Neural cell (in vitro differentiated cells): ENCODE results near the gene MAP1LC3B2. TPM values are rescaled to one million over a fixed set of nuclear protein-coding genes. Genes with fewer than 3 reads are reported as not detected.

Experiments
- H2AFZ ChIP-seq: fragments of 200-600, 300-800 bp; sonication (generic), shearing (Covaris generic); 2 replicates; pipeline ENCODE4 v1.6.0; 2014; ENCODE audit warnings: low read depth, mild to moderate bottlenecking, antibody characterized with exemption, low read length, moderate library complexity
- H3F3A ChIP-seq: fragments of 200-600 bp; shearing (Covaris generic); 2 replicates; pipeline ENCODE4 v1.6.1; 2016; ENCODE audit warnings: mild to moderate bottlenecking, moderate library complexity, mixed read lengths, antibody characterized with exemption, low read length; ENCODE audit not compliant: insufficient read depth, poor library complexity, severe bottlenecking
- H3K27ac ChIP-seq: fragments of 200-600, 300-800 bp; sonication (generic), shearing (Covaris generic); 2 replicates; pipeline ENCODE4 v1.5.1; 2014; ENCODE audit warnings: mild to moderate bottlenecking, low read length, moderate library complexity
- H3K27me3 ChIP-seq: fragments of 300-800, 200-600 bp; sonication (generic), shearing (Covaris generic); 2 replicates; pipeline ENCODE4 v1.6.0; 2014; ENCODE audit warnings: mild to moderate bottlenecking, low read depth, low read length, moderate library complexity; ENCODE audit not compliant: insufficient read depth
- H3K36me3 ChIP-seq: fragments of 300-800, 200-600 bp; sonication (generic), shearing (Covaris generic); 2 replicates; pipeline ENCODE4 v1.5.1; 2014; ENCODE audit warnings: mild to moderate bottlenecking, antibody characterized with exemption, low read length, moderate library complexity; ENCODE audit not compliant: insufficient read depth
- H3K4me2 ChIP-seq: fragments of 300-800, 200-600 bp; sonication (generic), shearing (Covaris generic); 2 replicates; pipeline ENCODE4 v1.6.0; 2014; ENCODE audit warnings: mild to moderate bottlenecking, low read length
- H3K4me3 ChIP-seq: fragments of 300-800, 200-600 bp; sonication (generic), shearing (Covaris generic); 2 replicates; pipeline ENCODE4 v1.5.1; 2014; ENCODE audit warnings: mild to moderate bottlenecking, low read length, moderate library complexity
- H3K79me2 ChIP-seq: fragments of 200-600 bp; shearing (Covaris generic); replicated peaks from 2 replicates; pipeline ENCODE4 v1.6.0; 2014; ENCODE audit warnings: mild to moderate bottlenecking, low read length, moderate library complexity; ENCODE audit not compliant: insufficient read depth
- H3K9ac ChIP-seq: fragments of 300-800, 200-600 bp; sonication (generic), shearing (Covaris generic); 2 replicates; pipeline ENCODE4 v1.6.1; 2016; ENCODE audit warnings: mild to moderate bottlenecking, low read length, mixed read lengths
- H3K9me2 ChIP-seq: fragments of 200-600 bp; shearing (Covaris generic); 2 replicates; pipeline ENCODE4 v1.6.1; 2016; ENCODE audit warnings: mild to moderate bottlenecking, low read length, mixed read lengths; ENCODE audit not compliant: insufficient read depth
- H3K9me3 ChIP-seq: fragments of 200-600, 300-800 bp; sonication (generic), shearing (Covaris generic); 2 replicates; pipeline ENCODE4 v1.6.1; 2016; ENCODE audit warnings: mild to moderate bottlenecking, mixed run types, low read length, moderate library complexity, mixed read lengths
- H4K20me1 ChIP-seq: fragments of 200-600 bp; shearing (Covaris generic); 2 replicates; pipeline ENCODE4 v1.6.1; 2016; ENCODE audit warnings: mild to moderate bottlenecking, mixed run types; ENCODE audit not compliant: insufficient read depth
- EP300 ChIP-seq: fragments of 450-650 bp; conservative IDR thresholded peaks from 2 replicates; pipeline ENCODE4 v1.6.1; 2014; ENCODE audit warnings: antibody characterized with exemption, mild to moderate bottlenecking, moderate library complexity; ENCODE audit not compliant: poor library complexity, severe bottlenecking
- EZH2 ChIP-seq: fragments of 200-600, 300-800 bp; shearing (Covaris generic), sonication (generic); IDR thresholded peaks from 2 replicates; pipeline ENCODE4 v1.6.1; 2014; ENCODE audit warnings: antibody characterized with exemption, low read length, borderline replicate concordance, mild to moderate bottlenecking; ENCODE audit not compliant: insufficient read depth, poor library complexity, severe bottlenecking
- MXI1 ChIP-seq: fragments of 450-650 bp; conservative IDR thresholded peaks from 2 replicates; pipeline ENCODE4 v1.6.1; 2014; ENCODE audit warnings: antibody characterized with exemption, mild to moderate bottlenecking; ENCODE audit not compliant: poor library complexity, severe bottlenecking
- POLR2AphosphoS5 ChIP-seq: IDR thresholded peaks from 2 replicates; pipeline ENCODE4 v1.6.1; 2012
- RAD21 ChIP-seq: fragments of 450-650 bp; conservative IDR thresholded peaks from 2 replicates; pipeline ENCODE4 v1.6.1; 2014; ENCODE audit warnings: antibody characterized with exemption, mild to moderate bottlenecking, moderate library complexity
- SMC3 ChIP-seq: fragments of 450-650 bp; conservative IDR thresholded peaks from 2 replicates; pipeline ENCODE4 v1.6.1; 2014; ENCODE audit warnings: antibody characterized with exemption, mild to moderate bottlenecking, moderate library complexity; ENCODE audit not compliant: poor library complexity
- TAF1 ChIP-seq: IDR thresholded peaks from 2 replicates; pipeline ENCODE4 v1.6.1; 2012; ENCODE audit warnings: low read depth
- polyA plus RNA-seq: library from polyadenylated mRNA; depleted of rRNA; stranded (reverse); fragments of >200 nt; gene quantifications from 2 replicates; pipeline ENCODE4 v1.2.3, GENCODE V29; 2014
- TF ChIP-seq, protein P1 (sequence below): fragments of 450-650 bp; IDR thresholded peaks from 2 replicates; pipeline ENCODE4 v1.5.1; 2014; ENCODE audit warnings: antibody characterized with exemption, mild to moderate bottlenecking, moderate library complexity; ENCODE audit not compliant: poor library complexity, severe bottlenecking
- TF ChIP-seq, protein P2 (sequence below): IDR thresholded peaks from 2 replicates; pipeline ENCODE4 v1.6.1; 2012; ENCODE audit warnings: borderline replicate concordance

Gene MAP1LC3B2
- polyA plus RNA-seq, 1 donor from 2014 or later: 3.9 TPM

DNA sequence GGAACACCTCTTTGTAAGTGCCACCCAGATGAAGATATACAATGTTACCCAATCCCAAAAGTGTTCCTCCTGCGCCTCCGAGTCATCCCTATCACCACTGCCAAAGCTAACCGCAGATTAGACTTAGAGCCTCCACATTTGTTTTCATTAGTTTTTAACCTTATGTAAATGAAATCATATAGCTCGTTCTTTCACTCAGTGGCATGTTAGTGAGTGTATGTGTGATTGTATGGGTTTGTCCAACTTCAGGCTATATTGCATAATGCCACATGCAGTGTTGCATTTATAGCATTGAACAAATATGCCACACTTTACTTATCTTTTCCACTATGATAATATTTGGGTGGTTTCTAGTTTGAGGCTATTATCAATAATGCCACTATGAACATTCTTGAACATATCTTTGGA is 18.0 kb downstream of the MAP1LC3B2 start:
- no peaks in the 10 kb centered on the region for H3F3A ChIP-seq
- no peak overlapping the region for H3K27ac ChIP-seq
- no peaks in the 10 kb centered on the region for H3K79me2 ChIP-seq
- H3K9ac ChIP-seq: no peak overlapping the region
- H3K4me2 ChIP-seq: no peak overlapping the region
- no peak overlapping the region for H3K4me3 ChIP-seq
- H2AFZ ChIP-seq: no peak overlapping the region
- H3K27me3 ChIP-seq: no peaks in the 10 kb centered on the region
- H4K20me1 ChIP-seq: no peaks in the 10 kb centered on the region
- H3K9me3 ChIP-seq: no peaks in the 10 kb centered on the region
- no peaks in the 10 kb centered on the region for H3K36me3 ChIP-seq
- no peak for TF ChIP-seq RAD21
- TF ChIP-seq, protein P1, sequence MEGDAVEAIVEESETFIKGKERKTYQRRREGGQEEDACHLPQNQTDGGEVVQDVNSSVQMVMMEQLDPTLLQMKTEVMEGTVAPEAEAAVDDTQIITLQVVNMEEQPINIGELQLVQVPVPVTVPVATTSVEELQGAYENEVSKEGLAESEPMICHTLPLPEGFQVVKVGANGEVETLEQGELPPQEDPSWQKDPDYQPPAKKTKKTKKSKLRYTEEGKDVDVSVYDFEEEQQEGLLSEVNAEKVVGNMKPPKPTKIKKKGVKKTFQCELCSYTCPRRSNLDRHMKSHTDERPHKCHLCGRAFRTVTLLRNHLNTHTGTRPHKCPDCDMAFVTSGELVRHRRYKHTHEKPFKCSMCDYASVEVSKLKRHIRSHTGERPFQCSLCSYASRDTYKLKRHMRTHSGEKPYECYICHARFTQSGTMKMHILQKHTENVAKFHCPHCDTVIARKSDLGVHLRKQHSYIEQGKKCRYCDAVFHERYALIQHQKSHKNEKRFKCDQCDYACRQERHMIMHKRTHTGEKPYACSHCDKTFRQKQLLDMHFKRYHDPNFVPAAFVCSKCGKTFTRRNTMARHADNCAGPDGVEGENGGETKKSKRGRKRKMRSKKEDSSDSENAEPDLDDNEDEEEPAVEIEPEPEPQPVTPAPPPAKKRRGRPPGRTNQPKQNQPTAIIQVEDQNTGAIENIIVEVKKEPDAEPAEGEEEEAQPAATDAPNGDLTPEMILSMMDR: no peak
- no peak for TF ChIP-seq POLR2AphosphoS5
- TF ChIP-seq, protein P2, sequence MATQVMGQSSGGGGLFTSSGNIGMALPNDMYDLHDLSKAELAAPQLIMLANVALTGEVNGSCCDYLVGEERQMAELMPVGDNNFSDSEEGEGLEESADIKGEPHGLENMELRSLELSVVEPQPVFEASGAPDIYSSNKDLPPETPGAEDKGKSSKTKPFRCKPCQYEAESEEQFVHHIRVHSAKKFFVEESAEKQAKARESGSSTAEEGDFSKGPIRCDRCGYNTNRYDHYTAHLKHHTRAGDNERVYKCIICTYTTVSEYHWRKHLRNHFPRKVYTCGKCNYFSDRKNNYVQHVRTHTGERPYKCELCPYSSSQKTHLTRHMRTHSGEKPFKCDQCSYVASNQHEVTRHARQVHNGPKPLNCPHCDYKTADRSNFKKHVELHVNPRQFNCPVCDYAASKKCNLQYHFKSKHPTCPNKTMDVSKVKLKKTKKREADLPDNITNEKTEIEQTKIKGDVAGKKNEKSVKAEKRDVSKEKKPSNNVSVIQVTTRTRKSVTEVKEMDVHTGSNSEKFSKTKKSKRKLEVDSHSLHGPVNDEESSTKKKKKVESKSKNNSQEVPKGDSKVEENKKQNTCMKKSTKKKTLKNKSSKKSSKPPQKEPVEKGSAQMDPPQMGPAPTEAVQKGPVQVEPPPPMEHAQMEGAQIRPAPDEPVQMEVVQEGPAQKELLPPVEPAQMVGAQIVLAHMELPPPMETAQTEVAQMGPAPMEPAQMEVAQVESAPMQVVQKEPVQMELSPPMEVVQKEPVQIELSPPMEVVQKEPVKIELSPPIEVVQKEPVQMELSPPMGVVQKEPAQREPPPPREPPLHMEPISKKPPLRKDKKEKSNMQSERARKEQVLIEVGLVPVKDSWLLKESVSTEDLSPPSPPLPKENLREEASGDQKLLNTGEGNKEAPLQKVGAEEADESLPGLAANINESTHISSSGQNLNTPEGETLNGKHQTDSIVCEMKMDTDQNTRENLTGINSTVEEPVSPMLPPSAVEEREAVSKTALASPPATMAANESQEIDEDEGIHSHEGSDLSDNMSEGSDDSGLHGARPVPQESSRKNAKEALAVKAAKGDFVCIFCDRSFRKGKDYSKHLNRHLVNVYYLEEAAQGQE: no peak
- no peak for TF ChIP-seq SMC3
- no peak for TF ChIP-seq EP300
- no peak for TF ChIP-seq TAF1
- TF ChIP-seq EZH2: no peak
- no peak for TF ChIP-seq MXI1
- H3K9me2 ChIP-seq: no peaks in the 10 kb centered on the region

DNA sequence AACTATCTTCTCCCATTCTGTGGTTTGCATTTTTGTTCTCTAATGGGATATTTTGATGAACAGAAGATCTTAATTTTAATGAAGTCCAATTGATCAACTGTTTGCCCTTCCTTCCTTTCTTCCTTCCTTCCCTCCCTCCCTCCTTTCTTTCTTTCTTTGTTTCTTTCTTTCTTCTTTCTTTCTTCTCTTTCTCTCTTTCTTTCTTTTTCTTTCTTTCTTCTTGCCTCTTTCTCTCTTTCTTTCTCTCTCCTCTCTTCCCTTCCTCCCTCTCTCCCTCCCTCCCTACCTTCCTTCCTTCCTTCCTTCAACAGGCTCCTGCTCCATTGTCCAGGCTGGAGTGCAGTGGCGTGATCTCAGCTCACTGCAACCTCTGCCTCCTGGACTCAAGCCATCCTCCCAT is 18.9 kb downstream of the MAP1LC3B2 start:
- Histone ChIP-seq H3K9ac (no peak overlapping the region), H3K4me2 (no peak overlapping the region), H2AFZ (no peak overlapping the region), H3K79me2 (no peaks in the 10 kb centered on the region), H3K27me3 (no peaks in the 10 kb centered on the region), H4K20me1 (no peaks in the 10 kb centered on the region), H3K4me3 (no peak overlapping the region), H3K9me2 (no peaks in the 10 kb centered on the region), H3K36me3 (no peaks in the 10 kb centered on the region), H3F3A (no peaks in the 10 kb centered on the region), H3K9me3 (no peaks in the 10 kb centered on the region), H3K27ac (no peak overlapping the region)
- TF ChIP-seq, protein P1: no peak
- TF ChIP-seq EZH2: no peak
